Measurements from ENCODE around the gene FATE1. TPM values are rescaled to one million over a fixed set of nuclear protein-coding genes. Genes with fewer than 3 reads are reported as not detected.

The FATE1 gene
- total RNA-seq, 1 experiment from 2014 or later = 0.45 TPM

DNA sequence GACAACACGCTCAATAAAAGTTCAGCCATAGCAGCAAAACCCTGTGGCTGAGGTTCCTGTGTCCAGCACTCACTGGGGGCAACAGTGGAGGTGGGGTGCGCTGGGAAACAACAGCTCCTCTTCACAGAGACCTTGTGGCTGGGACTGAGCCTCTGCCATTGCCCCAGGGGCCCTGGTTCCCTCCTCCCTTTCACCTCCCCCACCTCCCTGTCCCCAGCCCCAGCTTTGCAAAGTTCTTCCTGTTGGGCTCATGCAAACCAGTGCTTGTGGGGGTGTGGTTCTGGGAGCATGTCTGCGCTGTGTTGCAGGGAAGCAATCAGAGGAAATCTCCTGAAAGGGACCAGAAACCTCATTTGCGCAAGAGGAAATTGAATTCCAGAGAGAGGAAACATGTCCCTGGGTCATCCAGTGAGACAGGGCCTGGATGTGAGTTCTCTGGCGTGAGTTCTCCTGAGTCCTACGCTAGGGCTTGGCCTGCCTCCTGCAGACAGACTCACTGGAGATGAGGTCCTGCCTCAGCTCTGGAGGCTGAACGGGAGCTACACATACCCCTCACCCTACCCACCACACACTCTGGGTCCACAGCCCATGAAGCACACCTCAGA lies 7.4 kb downstream of the FATE1 start:
- Histone ChIP-seq H3K4me1 (ENCODE audit: insufficient read depth, low read length, poor library complexity, severe bottlenecking) (no peaks in the 10 kb centered on the region), H3K9me3 (ENCODE audit: low read depth, low read length, poor library complexity, severe bottlenecking) (no peaks in the 10 kb centered on the region), H3K27ac (ENCODE audit: low read depth, low read length, poor library complexity, severe bottlenecking) (no peak overlapping the region), H3K27me3 (replicated peaks; ENCODE audit: insufficient read depth, low read depth, low read length, poor library complexity) (no peaks in the 10 kb centered on the region), H3K36me3 (ENCODE audit: insufficient read depth, low read length, poor library complexity, severe bottlenecking) (no peaks in the 10 kb centered on the region), H3K4me3 (ENCODE audit: low read depth, low read length, poor library complexity, severe bottlenecking) (no peak overlapping the region)
- DNase-seq (ENCODE audit: low spot score) = no peak
- POLR2A ChIA-PET (ENCODE audit: low non-redundant PET) = no interaction called here
- CTCF ChIA-PET = no interaction called here
- BruUV-seq (replicated peaks) = no TSS peak
- TF ChIP-seq, protein P1, sequence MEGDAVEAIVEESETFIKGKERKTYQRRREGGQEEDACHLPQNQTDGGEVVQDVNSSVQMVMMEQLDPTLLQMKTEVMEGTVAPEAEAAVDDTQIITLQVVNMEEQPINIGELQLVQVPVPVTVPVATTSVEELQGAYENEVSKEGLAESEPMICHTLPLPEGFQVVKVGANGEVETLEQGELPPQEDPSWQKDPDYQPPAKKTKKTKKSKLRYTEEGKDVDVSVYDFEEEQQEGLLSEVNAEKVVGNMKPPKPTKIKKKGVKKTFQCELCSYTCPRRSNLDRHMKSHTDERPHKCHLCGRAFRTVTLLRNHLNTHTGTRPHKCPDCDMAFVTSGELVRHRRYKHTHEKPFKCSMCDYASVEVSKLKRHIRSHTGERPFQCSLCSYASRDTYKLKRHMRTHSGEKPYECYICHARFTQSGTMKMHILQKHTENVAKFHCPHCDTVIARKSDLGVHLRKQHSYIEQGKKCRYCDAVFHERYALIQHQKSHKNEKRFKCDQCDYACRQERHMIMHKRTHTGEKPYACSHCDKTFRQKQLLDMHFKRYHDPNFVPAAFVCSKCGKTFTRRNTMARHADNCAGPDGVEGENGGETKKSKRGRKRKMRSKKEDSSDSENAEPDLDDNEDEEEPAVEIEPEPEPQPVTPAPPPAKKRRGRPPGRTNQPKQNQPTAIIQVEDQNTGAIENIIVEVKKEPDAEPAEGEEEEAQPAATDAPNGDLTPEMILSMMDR (conservative IDR thresholded peaks at IDR 0.05; ENCODE audit: low read depth, low read length) = no peak
- TF ChIP-seq EZH2 (IDR thresholded peaks at IDR 0.05; ENCODE audit: borderline replicate concordance, low read depth, low read length, poor library complexity, severe bottlenecking) = no peak
- intact Hi-C loops (cut with micrococcal nuclease; ENCODE audit: unreplicated experiment) = no loop called here

DNA sequence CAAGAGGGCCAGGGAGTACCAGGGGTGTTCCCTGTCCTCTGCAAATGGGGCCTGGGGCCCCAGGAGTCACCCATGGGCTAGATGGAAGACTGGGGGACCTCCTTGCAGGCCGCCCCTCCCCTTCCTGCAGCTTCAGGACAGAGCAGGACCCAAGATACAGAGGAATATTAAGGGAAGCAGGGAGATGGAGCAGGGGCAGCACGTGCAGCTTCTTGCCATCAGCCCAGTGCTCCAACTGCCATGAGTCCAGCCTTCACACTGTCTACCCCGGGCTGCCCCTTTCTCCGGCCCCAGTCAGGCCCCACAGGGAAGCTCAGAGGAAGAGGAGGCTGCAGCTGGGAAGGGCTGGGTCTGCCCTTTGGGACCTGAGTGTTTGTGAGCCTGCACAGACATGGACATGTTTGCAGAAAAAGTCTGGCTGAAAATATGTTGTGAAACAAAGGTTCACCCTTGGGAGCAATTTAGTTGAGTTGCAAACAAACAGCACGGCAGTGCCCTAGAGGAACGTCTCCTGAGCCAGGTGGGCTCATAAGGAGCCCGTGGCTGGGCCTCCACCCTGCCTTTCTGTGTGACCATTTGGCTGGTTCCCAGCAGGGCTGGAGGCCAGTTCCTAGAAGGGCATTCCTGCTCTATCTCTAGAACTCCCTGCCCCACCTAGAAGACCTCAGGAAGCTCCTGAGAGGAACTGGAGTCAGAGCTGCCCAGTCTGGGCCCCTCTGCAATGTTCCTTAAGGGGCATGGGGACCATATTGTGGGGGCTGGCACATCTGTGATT lies 8.9 kb downstream of the FATE1 start:
- no peak overlapping the region for H3K27ac ChIP-seq (ENCODE audit: low read depth, low read length, poor library complexity, severe bottlenecking)
- no peak for DNase-seq (ENCODE audit: low spot score)
- no peaks in the 10 kb centered on the region for H3K4me1 ChIP-seq (ENCODE audit: insufficient read depth, low read length, poor library complexity, severe bottlenecking)
- TF ChIP-seq, protein P1 (conservative IDR thresholded peaks at IDR 0.05; ENCODE audit: low read depth, low read length) = no peak
- TF ChIP-seq EZH2 (IDR thresholded peaks at IDR 0.05; ENCODE audit: borderline replicate concordance, low read depth, low read length, poor library complexity, severe bottlenecking) = no peak
- no peaks in the 10 kb centered on the region for H3K36me3 ChIP-seq (ENCODE audit: insufficient read depth, low read length, poor library complexity, severe bottlenecking)
- H3K27me3 ChIP-seq (replicated peaks; ENCODE audit: insufficient read depth, low read depth, low read length, poor library complexity) = no peaks in the 10 kb centered on the region
- no peaks in the 10 kb centered on the region for H3K9me3 ChIP-seq (ENCODE audit: low read depth, low read length, poor library complexity, severe bottlenecking)
- intact Hi-C loops (cut with micrococcal nuclease; ENCODE audit: unreplicated experiment) = no loop called here
- H3K4me3 ChIP-seq (ENCODE audit: low read depth, low read length, poor library complexity, severe bottlenecking) = no peak overlapping the region
- BruUV-seq (replicated peaks) = no TSS peak
- CTCF ChIA-PET = no interaction called here
- POLR2A ChIA-PET (ENCODE audit: low non-redundant PET) = no interaction called here

DNA sequence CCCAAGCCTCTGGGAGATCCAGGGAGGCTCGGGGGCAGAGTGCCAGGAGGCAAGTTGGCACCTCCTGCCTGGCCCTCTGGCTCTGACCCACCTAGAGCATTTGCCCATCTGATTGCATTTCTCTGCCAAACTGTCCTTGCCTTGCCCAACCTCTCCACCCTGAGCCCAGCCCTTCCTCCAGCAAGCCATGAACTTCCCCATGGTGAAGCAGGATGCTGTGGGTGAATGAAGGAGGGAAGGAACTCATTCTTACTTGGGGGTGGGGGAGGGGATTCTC lies 9.4 kb downstream of the FATE1 start:
- no peak for DNase-seq (ENCODE audit: low spot score)
- CTCF ChIA-PET = no interaction called here
- no TSS peak for BruUV-seq (replicated peaks)

More for the DNA sequence above, 9.4 kb downstream of the FATE1 start:
- POLR2A ChIA-PET (ENCODE audit: low non-redundant PET) = no interaction called here
- Histone ChIP-seq H3K4me3 (ENCODE audit: low read depth, low read length, poor library complexity, severe bottlenecking) (no peak overlapping the region), H3K9me3 (ENCODE audit: low read depth, low read length, poor library complexity, severe bottlenecking) (no peaks in the 10 kb centered on the region), H3K36me3 (ENCODE audit: insufficient read depth, low read length, poor library complexity, severe bottlenecking) (no peaks in the 10 kb centered on the region), H3K4me1 (ENCODE audit: insufficient read depth, low read length, poor library complexity, severe bottlenecking) (no peaks in the 10 kb centered on the region), H3K27ac (ENCODE audit: low read depth, low read length, poor library complexity, severe bottlenecking) (no peak overlapping the region), H3K27me3 (replicated peaks; ENCODE audit: insufficient read depth, low read depth, low read length, poor library complexity) (no peaks in the 10 kb centered on the region)
- TF ChIP-seq, protein P1 (conservative IDR thresholded peaks at IDR 0.05; ENCODE audit: low read depth, low read length) = no peak
- TF ChIP-seq EZH2 (IDR thresholded peaks at IDR 0.05; ENCODE audit: borderline replicate concordance, low read depth, low read length, poor library complexity, severe bottlenecking) = no peak
- intact Hi-C loops (cut with micrococcal nuclease; ENCODE audit: unreplicated experiment) = no loop called here
